D721Med (cell line): ENCODE measurements around the gene PRKAB1.
"Not testable (repeated sequence)": the region's sequence is repeated elsewhere in the genome, so short reads cannot be mapped to it uniquely, and the experiment has no call there.

Source experiments
- DNase-seq: peaks from one replicate; pipeline ENCODE4 v3.0.0; 2011; ENCODE audit warnings: low spot score; ENCODE audit not compliant: insufficient read length
- FAIRE-seq: peaks from 2 replicates; lab custom pipeline; 2011; peaks lifted over from hg19 to GRCh38; lab: Jason Lieb, UNC
- TF ChIP-seq, protein P1 (sequence below): IDR thresholded peaks from 2 replicates; pipeline ENCODE4 v1.5.1; 2012; ENCODE audit warnings: mild to moderate bottlenecking, control low read depth; ENCODE audit not compliant: insufficient read depth; ENCODE audit errors: missing control alignments

Gene PRKAB1

DNA sequence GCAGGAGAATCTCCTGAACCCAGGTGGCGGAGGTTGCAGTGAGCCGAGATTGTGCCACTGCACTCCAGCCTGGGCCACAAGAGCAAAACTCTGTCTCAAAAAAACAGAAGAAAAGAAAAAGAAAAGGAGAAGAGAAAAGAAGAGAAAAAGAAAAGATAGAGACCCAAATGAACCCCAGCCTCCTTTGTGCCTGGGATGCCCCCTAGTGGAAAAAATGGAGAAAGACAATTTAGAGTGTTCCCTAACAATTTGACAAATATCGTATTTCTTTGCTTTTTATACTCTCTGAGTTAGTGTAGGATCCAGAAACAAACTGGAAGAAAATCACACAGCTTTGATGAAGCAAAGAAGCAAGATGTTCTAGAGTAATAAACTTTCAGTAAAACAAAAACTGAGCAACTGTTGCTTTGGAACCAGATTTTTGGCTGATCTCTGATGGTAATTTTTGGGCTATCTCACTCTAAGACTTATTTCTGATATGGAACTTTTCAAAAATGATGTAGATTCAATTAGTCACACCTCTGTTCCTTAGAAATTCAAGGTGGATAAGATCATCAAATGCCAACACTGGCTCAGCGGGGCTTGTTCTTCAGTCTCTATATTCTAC lies 18.6 kb upstream of the PRKAB1 start:
- TF ChIP-seq, protein P1, sequence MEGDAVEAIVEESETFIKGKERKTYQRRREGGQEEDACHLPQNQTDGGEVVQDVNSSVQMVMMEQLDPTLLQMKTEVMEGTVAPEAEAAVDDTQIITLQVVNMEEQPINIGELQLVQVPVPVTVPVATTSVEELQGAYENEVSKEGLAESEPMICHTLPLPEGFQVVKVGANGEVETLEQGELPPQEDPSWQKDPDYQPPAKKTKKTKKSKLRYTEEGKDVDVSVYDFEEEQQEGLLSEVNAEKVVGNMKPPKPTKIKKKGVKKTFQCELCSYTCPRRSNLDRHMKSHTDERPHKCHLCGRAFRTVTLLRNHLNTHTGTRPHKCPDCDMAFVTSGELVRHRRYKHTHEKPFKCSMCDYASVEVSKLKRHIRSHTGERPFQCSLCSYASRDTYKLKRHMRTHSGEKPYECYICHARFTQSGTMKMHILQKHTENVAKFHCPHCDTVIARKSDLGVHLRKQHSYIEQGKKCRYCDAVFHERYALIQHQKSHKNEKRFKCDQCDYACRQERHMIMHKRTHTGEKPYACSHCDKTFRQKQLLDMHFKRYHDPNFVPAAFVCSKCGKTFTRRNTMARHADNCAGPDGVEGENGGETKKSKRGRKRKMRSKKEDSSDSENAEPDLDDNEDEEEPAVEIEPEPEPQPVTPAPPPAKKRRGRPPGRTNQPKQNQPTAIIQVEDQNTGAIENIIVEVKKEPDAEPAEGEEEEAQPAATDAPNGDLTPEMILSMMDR = peak; percentile 78
- FAIRE-seq = peak; percentile 61
- DNase-seq = peak; percentile 40

DNA sequence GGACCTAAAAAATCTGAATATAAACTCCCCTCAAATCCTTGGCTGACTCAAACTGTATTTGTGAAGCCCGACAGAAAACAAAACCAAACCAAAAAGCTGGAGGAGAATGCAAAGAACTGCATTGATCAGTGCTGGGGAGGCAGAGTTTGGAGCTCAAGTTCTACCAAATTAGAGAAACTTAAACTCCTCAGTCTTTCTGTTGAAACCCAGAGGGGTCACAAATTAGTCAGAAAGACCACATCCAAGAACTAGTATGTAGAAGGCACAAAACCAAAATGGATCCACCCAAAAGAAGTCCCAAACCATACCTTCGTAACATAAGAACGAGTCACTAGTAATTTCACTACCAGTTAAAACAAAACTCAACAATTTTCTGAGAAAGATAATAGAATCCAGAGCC lies 15.3 kb upstream of the PRKAB1 start:
- TF ChIP-seq, protein P1 = no peak
- FAIRE-seq (no peak), DNase-seq (no peak)

DNA sequence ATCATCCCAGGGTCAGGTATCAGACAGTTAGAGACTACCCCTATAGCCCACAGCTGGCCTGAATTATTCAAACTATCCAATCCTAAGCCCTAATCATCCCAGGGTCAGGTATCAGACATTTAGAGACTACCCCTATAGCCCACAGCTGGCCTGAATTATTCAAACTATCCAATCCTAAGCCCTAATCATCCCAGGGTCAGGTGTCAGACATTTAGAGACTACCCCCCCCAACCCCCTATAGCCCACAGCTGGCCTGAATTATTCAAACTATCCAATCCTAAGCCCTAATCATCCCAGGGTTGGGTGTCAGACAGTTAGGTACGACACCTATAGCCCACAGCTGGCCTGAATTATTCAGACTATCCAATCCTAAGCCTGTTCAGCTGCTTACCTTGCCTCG lies 10.9 kb upstream of the PRKAB1 start:
- not testable (repeated sequence) for FAIRE-seq, DNase-seq

DNA sequence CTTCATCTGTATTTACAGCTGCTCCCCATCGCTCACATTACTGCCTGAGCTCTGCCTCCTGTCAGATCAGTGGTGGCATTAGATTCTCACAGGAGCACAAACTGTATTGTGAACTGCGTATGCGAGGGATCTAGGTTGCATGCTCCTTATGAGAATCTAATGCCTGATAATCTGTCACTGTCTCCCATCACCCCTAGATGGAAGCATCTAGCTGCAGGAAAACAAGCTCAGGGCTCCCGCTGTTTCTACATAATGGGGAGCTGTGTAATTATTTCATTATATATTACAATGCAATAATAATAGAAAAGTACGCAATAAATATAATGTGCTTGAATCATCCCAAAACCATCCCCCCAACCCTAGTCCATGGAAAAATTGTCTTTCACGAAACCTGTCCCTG lies 9.8 kb upstream of the PRKAB1 start:
- not testable (repeated sequence) for DNase-seq, FAIRE-seq

DNA sequence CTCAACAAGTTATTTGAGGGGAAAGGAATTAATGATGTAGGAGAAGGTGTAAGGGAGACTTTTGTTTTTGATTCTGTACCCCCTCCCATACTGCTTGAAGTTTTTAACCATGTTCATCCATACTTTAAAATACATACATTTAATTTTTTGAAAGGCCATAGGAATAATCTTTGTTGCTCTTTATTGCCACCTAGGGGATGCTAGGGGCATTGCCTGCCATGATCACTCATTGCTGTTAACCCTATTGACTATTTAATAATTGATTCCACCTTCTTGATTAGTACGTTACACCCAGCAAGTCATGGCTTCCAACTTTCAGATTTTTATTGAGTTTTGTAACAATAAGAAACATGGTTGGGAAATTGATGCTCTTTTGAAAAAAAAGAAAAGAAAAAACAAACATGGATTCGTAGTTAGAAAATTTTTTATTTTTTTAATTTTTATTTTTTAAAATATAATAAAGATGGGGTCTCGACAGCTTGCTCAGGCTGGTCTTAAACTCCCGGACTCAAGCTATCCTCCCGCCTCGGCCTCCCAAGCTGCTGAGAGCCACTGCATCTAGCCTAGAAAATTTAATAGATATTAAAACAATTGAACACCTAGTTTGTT lies 8.5 kb upstream of the PRKAB1 start:
- TF ChIP-seq, protein P1 = peak; percentile 78
- FAIRE-seq (no peak), DNase-seq (no peak)

More for the DNA sequence above, 9.8 kb upstream of the PRKAB1 start:
- TF ChIP-seq, protein P1 = peak; percentile 24

DNA sequence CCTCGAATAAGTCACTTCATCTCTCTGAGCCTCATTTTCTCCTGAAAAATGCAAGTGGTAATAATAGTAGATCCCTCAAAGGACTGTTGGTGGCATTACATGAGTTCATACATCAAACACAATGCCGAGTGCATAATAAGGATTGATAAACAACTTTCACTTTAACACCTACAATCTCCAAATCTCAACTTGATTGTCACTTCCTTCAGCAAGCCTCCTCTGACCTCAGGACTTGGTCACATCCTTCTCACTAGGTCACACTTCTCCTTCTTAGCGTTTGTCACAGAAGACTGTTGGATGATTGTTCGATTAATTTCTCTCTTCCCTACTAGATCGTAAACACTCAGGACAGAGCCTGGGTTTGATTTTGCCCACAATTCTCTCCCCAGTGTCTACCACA lies 7.9 kb upstream of the PRKAB1 start:
- TF ChIP-seq, protein P1 = no peak
- FAIRE-seq (no peak), DNase-seq (no peak)

DNA sequence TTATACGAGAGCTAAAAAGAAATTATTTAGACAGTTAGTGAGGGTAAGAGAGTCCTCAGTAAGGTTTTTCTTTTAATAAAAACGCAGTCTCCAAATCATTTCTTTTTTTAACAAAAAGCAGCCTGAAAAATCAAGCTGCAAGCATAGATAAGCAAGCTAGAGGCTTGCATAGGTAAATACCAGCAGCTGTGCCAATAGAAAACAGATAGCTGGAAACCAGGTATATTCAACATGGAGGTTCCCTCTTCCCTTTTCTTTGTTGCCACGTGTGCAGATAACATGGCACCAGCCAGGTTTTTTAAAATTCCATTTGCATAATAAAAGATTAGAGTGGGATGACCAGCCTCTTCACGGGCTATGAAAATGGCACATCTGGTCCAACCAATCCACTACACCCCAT lies 6.1 kb upstream of the PRKAB1 start:
- TF ChIP-seq, protein P1 = no peak
- DNase-seq (no peak), FAIRE-seq (no peak)

DNA sequence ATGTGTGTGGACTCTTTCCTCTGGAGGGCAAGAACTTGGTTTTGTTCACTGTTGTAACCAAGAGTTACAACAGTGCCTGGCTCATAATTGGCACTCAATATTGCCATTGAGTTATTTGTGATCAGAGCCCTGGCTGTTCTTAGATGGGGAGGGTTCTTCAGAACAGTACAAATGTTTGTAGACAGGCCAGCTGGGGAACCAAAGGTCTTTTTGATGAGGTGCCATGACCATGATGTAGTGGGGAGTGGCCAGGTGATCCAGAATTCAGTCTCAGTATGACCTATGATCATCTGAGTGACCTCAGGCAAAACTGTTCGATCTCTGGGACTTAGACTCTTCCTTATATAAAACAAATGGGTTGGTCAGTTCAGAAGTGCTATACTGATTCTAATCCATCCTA lies 3.3 kb upstream of the PRKAB1 start:
- FAIRE-seq = no peak

More for the DNA sequence above, 3.3 kb upstream of the PRKAB1 start:
- DNase-seq = no peak
- TF ChIP-seq, protein P1 = no peak
